Subcutaneous preadipocyte (primary cell): ENCODE data around the gene LRRIQ1. TPM values are rescaled to one million over a fixed set of nuclear protein-coding genes. Genes with fewer than 3 reads are reported as not detected.

ENCODE experiments used
- total RNA-seq: library from RNA; depleted of rRNA; stranded (reverse); fragments of >200 nt; gene quantifications from 2 replicates; pipeline ENCODE4 v1.2.3, GENCODE V29; 2012

The LRRIQ1 gene
- total RNA-seq = 0.59 and 1.1 TPM in 2 replicates

GRCh38 chr12:85036234-85036707 lies at the start of gene LRRIQ1, which contains the start of gene TSPAN19:
Gene LRRIQ1 (plus strand): TSS chr12:85036351. CDS start chr12:85038177, 1,826 bp downstream.
Gene TSPAN19 (minus strand): TSS chr12:85036277. CDS start chr12:85029946, 6,331 bp downstream.

GRCh38 chr12:85280165-85280983 lies 244.2 kb downstream of the LRRIQ1 start, which contains the start of gene ALX1:
Gene ALX1 (plus strand): TSS chr12:85280220. CDS start chr12:85280262, 42 bp downstream.

Other genes with a start within 250 kb of the LRRIQ1 start
- gene SLC6A15, start 123.6 kb upstream of the LRRIQ1 start, total RNA-seq = 86.0 and 160 TPM in 2 replicates
- gene TSPAN19, start 74 bp upstream of the LRRIQ1 start, total RNA-seq = under 0.01 and 0.39 TPM in 2 replicates
- 6.8 and 8.5 TPM in 2 replicates for gene ALX1, start 243.9 kb downstream of the LRRIQ1 start, total RNA-seq